ENCODE results near the gene FAM25G.
"Not testable (repeated sequence)": the region's sequence is repeated elsewhere in the genome, so short reads cannot be mapped to it uniquely, and the experiment has no call there.

The FAM25G gene

GRCh38 chr10:47462577-47463358, 28.7 kb downstream of the FAM25G start:
- DNase-seq, result not testable (repeated sequence)

DNA sequence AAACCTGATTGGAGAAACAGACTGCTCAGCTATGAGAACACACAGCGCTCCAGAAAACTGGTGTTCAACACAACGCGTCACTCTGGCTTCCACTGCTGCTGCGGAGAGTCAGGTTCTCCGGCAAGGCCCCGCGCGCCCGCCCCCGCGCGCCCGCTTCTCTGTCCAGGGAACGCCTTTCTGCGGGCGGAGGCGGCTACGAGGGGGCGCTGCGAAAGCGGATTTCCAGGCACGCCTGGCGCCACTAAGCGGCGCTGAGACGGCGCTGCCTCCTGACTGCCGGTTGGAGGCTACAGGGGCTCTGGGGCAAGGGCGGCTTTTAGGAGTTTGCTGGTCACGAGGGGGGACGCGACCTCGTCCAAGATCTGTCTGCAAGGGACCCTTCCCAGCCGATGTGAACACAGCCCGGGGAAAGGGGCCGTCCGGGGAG, 30.2 kb downstream of the FAM25G start:
- DNase-seq, result not testable (repeated sequence)

- no peak for DNase-seq
Measured at GRCh38 chr10:47458466-47459154, 32.9 kb downstream of the FAM25G start.

GRCh38 chr10:47457826-47458225, 33.7 kb downstream of the FAM25G start:
- DNase-seq, result no peak

GRCh38 chr10:47457528-47457820, 34.0 kb downstream of the FAM25G start:
- no peak for DNase-seq

GRCh38 chr10:47456794-47457527, 34.5 kb downstream of the FAM25G start:
- no peak for DNase-seq

DNA sequence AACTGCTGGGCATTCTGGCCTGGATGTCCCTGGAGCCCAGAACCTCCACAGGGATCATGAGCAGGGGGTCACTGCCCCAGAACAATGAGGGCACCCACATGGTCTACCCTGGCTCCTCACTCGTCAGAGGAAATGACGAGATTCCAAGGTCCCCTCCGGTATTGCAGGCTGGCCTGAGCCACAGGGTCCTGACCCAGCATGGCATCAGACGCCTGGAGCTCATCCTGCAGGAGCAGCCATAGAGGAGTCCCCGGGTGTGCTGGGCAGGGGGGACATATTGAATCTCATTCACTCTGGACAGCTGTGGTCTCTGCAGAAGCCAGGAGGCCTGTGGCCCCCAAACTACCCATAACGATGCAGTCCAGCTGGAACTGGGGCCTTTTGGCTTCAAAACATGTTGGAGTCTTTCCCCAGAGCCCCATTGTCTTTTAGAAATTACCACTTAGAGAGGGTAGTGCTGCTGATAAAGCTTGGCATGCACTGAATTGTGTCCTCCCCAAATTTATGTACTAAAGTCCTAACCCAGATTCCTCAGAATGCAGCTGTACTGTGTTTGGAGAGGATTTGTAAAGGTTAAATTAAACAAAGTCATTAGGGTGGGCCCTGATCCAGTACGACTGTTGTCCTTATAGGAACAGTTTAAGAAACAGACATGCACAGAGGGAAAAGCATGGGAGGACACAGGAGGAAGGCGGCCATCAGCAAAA, 35.3 kb downstream of the FAM25G start:
- DNase-seq, result no peak

DNA sequence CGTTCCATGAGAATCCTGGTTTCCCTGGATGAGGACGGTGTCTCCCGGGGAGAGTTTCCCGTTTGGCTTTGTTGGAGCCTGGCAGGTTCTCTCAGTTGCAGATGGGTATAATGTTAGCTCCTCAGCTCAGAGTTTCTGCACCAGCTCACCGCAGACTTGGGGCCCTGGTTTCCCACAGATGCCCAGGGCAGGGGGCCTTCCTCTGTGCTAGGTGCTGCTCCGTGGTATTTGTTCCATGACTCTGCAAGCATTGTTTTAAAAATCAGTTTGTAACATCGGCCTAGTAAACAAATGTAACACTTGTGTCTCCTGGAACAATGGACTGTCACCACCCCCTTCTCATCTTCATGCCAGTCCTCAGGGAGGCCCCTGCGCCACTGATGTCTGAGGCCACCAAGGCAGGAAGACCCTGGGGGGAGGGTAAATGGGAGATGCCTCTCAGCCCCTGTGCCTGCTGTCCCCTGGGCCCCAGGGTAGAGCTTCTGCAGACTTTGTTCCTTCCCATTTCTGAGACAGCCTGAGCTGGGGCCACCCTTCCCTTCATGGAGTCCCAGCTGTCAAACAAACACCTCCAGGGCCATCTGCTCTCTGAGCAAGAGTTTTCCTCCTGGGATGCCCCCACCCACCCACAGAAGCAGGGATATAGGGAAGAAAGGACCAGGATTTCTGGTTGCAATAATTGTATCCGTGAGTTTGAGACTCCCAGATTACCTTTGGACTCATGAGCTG, 36.0 kb downstream of the FAM25G start:
- not testable (repeated sequence) for DNase-seq

- DNase-seq, result no peak
Measured at GRCh38 chr10:47454780-47455058, 36.8 kb downstream of the FAM25G start.

- no peak for DNase-seq
Measured at GRCh38 chr10:47454008-47454779, 37.3 kb downstream of the FAM25G start.

- no peak for DNase-seq
Measured at GRCh38 chr10:47453141-47454007, 38.1 kb downstream of the FAM25G start.

DNA sequence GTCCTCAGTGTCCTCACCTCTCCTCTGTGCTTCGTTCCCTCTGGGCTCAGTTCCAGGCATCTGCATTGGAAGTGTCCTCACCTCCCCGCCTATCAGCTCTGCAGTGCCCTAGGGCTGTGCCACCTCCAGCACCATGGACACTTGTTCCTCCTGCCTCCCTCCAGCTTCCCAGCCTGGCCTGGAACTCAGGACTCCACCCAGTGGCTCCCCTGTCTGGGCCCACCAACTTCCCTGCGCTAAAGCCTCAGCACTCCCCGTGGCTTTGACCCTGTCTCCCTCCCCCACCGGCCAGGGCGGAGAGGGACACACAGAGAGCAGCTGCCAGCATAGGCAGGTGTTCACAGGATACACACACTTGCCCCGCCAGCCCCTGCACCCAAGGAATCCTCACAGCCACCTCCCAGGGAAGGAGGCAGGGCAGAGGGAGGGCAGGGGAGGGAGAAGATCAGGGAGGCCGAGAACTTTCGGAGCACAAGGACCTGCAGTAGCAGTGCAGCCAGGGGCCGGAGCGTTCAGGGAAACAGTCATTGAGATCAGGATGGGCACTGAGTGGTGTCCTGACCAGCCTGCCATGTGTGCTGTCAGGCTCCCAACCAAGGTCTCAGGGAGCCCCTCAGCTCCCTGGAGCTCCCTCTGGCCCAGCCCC, 38.9 kb downstream of the FAM25G start:
- no peak for DNase-seq

GRCh38 chr10:47451998-47452494, 39.5 kb downstream of the FAM25G start:
- DNase-seq, result no peak

GRCh38 chr10:47451273-47451997, 40.1 kb downstream of the FAM25G start:
- DNase-seq, result no peak

DNA sequence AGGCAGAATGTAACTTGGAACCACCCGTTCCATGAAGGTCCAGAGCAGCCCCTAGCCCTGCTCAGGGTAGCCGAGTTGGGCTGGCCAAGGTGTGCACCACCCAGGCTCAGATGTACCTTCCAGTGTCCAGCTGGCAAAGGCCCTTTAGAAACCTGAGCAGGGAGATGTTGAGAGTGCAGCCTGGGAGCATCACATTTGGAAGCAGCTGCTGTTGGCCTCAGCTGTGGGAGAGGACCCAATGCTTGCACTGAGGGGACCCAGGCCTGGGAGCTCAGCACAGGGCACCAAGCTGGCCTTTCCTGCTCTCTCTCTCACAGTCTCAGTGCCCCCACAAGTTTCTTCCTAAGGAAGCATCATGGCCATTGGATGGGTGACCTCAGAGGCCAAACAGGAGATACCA, 41.1 kb downstream of the FAM25G start:
- no peak for DNase-seq

GRCh38 chr10:47449979-47450378, 41.5 kb downstream of the FAM25G start:
- DNase-seq, result no peak

GRCh38 chr10:47449102-47449978, 42.2 kb downstream of the FAM25G start:
- DNase-seq, result no peak

DNA sequence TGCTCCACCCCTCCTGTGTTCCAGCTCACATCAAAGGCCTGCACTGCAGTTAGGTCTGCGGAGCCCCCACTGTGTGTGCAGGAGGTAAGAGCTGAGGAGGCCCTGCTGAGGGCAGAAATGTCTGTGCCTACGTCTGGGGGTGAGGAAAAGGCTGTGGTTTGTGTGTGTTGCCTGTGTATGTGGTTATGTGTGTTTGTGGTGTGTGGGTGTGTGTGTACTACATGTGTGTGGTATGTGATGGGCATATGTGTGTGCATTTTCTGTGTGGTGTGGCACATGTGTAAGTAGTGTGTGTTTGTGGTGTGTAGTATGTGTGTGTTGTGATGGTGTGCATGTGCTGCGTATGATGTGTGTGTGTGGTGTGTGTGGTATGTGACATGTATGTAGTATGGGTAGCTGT, 43.8 kb downstream of the FAM25G start:
- no peak for DNase-seq

DNA sequence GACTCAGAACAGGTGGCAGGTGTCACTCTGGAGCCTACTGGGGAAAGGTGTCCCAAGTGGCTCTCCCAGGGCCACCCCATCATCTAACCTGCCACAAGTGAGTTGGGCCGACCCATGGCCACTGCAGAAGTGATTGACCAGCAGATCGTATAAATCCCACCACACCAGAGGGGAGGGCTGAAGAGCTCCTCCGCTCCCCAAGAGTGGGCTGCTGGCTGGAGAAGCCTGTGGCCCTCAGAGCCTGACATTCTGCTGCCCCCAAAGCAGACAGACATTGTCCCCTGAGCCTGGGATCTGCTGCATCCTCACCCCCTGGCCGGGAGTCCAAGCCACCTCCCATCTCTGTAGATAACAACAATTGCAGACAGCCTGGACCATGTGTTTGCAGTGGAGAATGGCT, 44.3 kb downstream of the FAM25G start:
- DNase-seq, result no peak
